BE2C (cell line): ENCODE results near the gene PACSIN2.

Experiments used
- DNase-seq: peaks from one replicate; pipeline ENCODE4 v3.0.0-alpha.2; 2020
- H3K27me3 ChIP-seq: fragments of 250-450 bp; sonication (Bioruptor Pico); 2 replicates; pipeline ENCODE4 v1.5.1; 2020; ENCODE audit warnings: mild to moderate bottlenecking
- H3K36me3 ChIP-seq: fragments of 250-450 bp; sonication (Bioruptor Pico); 2 replicates; pipeline ENCODE4 v1.5.1; 2020; ENCODE audit warnings: mild to moderate bottlenecking
- H3K4me1 ChIP-seq: fragments of 250-450 bp; sonication (Bioruptor Pico); 2 replicates; pipeline ENCODE4 v1.5.1; 2020
- H3K4me3 ChIP-seq: 2 replicates; pipeline ENCODE4 v1.5.1; 2011; ENCODE audit warnings: low read depth, low read length
- H3K9me3 ChIP-seq: fragments of 250-450 bp; sonication (Bioruptor Pico); 2 replicates; pipeline ENCODE4 v1.5.1; 2020
- TF ChIP-seq, protein P1 (sequence below): IDR thresholded peaks from 2 replicates; pipeline ENCODE4 v1.5.1; 2012; ENCODE audit warnings: mild to moderate bottlenecking, low read depth, low read length

PACSIN2 gene

GRCh38 chr22:42887523-42888507 lies 127.1 kb downstream of the PACSIN2 start:
- no peak overlapping the region for H3K4me3 ChIP-seq
- peaks cover 30% of the 10 kb centered on the region for H3K36me3 ChIP-seq
- no peak for DNase-seq
- H3K9me3 ChIP-seq: no peaks in the 10 kb centered on the region
- TF ChIP-seq, protein P1, sequence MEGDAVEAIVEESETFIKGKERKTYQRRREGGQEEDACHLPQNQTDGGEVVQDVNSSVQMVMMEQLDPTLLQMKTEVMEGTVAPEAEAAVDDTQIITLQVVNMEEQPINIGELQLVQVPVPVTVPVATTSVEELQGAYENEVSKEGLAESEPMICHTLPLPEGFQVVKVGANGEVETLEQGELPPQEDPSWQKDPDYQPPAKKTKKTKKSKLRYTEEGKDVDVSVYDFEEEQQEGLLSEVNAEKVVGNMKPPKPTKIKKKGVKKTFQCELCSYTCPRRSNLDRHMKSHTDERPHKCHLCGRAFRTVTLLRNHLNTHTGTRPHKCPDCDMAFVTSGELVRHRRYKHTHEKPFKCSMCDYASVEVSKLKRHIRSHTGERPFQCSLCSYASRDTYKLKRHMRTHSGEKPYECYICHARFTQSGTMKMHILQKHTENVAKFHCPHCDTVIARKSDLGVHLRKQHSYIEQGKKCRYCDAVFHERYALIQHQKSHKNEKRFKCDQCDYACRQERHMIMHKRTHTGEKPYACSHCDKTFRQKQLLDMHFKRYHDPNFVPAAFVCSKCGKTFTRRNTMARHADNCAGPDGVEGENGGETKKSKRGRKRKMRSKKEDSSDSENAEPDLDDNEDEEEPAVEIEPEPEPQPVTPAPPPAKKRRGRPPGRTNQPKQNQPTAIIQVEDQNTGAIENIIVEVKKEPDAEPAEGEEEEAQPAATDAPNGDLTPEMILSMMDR: no peak
- H3K4me1 ChIP-seq: no peaks in the 10 kb centered on the region
- no peaks in the 10 kb centered on the region for H3K27me3 ChIP-seq

- peaks cover 30% of the 10 kb centered on the region for H3K36me3 ChIP-seq
- H3K9me3 ChIP-seq: no peaks in the 10 kb centered on the region
Measured at GRCh38 chr22:42887120-42887519, 127.8 kb downstream of the PACSIN2 start.

GRCh38 chr22:42885446-42885845 lies 129.5 kb downstream of the PACSIN2 start:
- H3K4me1 ChIP-seq: no peaks in the 10 kb centered on the region
- no peaks in the 10 kb centered on the region for H3K9me3 ChIP-seq
- TF ChIP-seq, protein P1: no peak
- H3K27me3 ChIP-seq: no peaks in the 10 kb centered on the region
- no peak overlapping the region for H3K4me3 ChIP-seq
- H3K36me3 ChIP-seq: peaks cover 28% of the 10 kb centered on the region
- DNase-seq: no peak

More at GRCh38 chr22:42887120-42887519, 127.8 kb downstream of the PACSIN2 start:
- H3K4me1 ChIP-seq: no peaks in the 10 kb centered on the region
- H3K27me3 ChIP-seq: no peaks in the 10 kb centered on the region
- no peak for DNase-seq
- TF ChIP-seq, protein P1: no peak
- H3K4me3 ChIP-seq: no peak overlapping the region

DNA sequence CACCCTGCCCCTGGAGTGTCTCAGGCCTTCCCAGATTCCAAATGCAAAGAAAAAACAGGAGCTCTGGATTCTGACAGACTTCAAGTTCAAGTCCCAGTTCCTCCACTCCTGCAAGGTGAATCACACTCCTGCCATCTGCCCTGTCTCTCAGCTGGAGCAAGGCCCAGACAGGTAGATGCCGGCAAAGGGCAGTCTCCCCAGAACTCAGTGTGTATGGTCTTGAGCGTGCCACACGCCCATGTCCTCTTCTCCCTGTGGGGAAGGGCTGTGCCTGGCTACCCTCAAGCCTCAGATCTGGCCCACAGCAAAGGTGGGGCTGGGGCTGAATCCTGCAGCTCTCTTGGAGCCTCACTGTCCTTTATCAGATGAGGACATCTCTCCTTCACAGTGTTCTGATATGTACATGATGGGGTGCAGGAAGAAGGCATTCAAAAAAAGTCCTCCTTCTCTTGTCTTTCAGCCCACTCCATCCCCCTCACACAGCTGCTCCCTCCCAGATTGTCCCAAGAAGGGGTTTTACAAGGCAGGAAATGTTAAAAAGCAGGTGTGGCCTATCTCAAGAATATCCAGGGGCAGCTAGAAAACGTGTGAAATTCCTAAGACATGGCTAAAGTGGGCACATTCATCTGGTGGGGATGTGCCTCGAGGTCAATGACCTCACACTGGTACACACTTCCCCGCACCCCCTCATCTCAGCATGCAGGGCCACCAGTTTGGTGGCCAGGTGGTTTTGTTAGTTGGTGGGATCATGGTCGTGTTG lies 130.2 kb downstream of the PACSIN2 start:
- no peak for DNase-seq
- H3K4me1 ChIP-seq: no peaks in the 10 kb centered on the region
- H3K36me3 ChIP-seq: peaks cover 24% of the 10 kb centered on the region
- TF ChIP-seq, protein P1: no peak
- no peak overlapping the region for H3K4me3 ChIP-seq
- no peaks in the 10 kb centered on the region for H3K27me3 ChIP-seq
- no peaks in the 10 kb centered on the region for H3K9me3 ChIP-seq

- no peak overlapping the region for H3K4me3 ChIP-seq
- no peaks in the 10 kb centered on the region for H3K27me3 ChIP-seq
- TF ChIP-seq, protein P1: no peak
- H3K9me3 ChIP-seq: no peaks in the 10 kb centered on the region
- no peak for DNase-seq
- peaks cover 24% of the 10 kb centered on the region for H3K36me3 ChIP-seq
- H3K4me1 ChIP-seq: no peaks in the 10 kb centered on the region
Measured at GRCh38 chr22:42883970-42884369, 131.0 kb downstream of the PACSIN2 start.

GRCh38 chr22:42883121-42883520 lies 131.8 kb downstream of the PACSIN2 start:
- DNase-seq: no peak
- H3K4me1 ChIP-seq: no peaks in the 10 kb centered on the region
- TF ChIP-seq, protein P1: no peak
- no peak overlapping the region for H3K4me3 ChIP-seq
- H3K36me3 ChIP-seq: peaks cover 16% of the 10 kb centered on the region
- H3K9me3 ChIP-seq: no peaks in the 10 kb centered on the region
- H3K27me3 ChIP-seq: no peaks in the 10 kb centered on the region
